ENCODE data around the gene TMEM129.
A peak's percentile ranks its signal among the peaks of the same experiment; 100 is the strongest.
"Not testable (repeated sequence)": the region's sequence is repeated elsewhere in the genome, so short reads cannot be mapped to it uniquely, and the experiment has no call there.

The TMEM129 gene

DNA sequence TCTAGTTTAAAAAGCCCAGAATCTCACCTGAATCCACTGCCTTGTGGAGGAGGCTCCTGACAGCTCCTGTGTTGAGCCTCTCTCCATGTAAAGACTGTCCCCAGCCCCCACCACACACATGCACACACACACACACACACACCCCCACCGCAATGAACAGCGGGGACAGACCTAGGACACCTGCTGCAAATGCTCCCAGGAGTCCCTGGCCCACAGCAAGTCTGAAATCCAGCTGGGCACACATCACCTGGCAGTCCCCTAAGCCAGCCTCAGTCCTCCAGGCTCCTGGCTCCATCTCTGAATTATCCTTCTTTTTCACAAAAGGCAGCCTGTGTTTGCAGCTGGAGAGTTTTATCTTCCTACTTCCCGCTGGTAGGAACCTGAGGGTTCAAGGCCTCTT, 30.4 kb downstream of the TMEM129 start:
- no peak for DNase-seq

DNA sequence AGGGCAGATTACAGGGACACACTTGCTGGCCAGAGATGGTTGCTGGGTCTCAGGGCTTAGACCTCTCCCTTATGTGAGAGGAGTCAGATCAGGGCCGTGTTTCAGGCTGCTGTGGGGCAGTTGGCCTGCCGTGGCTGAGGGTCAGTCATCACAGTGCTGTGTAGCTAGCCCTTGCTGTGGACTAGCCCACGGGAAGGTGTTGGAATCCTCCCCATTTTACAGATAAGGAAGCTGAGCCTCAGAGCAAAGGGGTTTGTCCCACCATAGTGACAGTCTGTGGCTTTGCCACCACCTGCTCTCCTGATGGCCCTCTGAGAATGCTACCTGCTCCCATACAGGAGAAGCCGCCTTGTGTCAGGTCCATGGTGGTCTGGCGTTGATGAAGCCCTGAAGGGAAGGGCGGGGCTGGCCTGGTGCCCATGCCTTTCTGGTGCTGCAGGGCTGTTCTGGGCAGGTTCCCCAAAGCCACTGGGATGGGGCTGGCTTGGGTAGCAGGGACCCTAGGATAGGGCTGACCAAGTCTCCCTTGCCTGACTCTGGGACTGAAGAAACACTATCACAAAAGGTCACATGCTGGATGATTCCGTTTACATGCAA, 34.6 kb downstream of the TMEM129 start:
- no peak for DNase-seq

DNA sequence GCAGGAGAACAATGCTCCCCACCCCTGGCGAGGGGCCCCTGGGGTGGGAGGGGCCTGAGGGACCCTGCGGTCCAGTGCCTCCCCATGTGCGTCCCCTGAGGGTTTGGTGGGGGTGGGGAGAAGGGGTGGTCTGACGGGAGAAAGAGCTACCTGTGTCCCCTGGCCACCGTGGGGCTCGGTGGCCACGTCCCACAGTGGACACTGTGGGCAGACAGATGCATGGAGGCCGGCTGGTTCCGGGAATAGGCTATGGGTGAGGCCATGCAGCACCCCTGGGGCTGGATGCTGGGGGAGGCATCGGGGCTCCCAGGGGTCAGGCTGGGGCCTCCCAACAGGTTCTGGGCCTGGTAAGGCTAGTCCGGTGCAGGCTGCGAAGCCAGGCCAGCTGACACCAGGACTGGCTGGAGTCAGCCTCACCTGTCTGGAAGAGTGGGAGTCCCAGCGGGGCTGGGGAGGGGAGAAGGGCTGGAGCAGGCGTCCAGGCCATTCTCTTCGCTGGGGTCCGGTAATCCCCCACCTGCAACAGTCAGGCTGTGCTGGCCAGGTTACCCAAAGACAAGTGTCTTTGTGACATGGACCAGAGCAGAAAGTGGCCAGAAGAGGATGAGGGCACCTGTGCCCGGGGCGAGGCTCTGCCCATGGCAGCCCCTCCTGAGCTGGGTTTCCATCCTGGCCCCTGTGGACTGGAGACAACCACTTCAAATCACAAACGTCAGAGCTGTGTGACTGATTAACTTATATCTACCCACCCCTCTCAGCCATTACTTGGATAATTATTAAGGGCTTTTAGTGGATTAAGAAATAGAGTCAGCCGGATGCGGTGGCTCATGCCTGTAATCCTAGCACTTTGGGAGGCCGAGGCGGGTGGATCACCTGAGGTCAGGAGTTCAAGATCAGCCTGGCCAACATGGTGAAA, 35.6 kb downstream of the TMEM129 start:
- DNase-seq = no peak

DNA sequence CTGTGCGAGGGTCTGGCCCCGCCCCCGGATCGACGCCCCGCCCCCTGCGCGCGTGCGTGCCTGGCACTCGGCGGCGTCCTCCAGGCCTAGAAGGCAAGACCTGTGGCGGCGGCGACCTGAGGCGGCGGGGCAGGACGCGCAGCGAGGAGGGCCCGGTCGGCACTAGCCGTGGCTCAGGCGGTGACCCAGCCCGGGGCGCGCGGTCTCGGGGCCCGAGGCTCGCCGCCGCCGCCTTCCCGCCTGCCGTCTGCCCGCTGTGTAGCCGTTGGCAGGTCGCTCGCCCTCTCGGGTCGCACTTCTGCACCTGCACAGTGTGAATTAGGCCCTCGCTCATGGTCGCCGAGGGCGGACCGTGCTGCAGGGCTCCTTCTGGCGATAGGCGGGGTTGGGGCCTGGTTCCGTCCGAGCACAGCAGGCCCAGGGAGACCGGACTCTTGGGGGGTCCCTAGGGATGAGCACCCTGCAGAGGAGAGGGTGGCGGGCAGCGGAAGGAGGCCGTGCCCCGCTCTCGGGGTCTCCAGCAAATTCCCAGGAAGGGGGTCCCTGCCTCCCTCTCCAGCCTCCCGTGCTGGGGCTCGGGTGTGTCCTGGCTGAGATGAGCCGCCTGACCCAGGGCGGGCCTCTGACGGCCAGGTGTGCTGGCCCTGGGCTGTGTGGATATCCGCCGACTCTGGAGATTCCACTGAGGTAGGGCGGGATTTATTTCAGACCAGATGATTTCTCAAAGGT, 36.5 kb downstream of the TMEM129 start:
- DNase-seq = no peak

DNA sequence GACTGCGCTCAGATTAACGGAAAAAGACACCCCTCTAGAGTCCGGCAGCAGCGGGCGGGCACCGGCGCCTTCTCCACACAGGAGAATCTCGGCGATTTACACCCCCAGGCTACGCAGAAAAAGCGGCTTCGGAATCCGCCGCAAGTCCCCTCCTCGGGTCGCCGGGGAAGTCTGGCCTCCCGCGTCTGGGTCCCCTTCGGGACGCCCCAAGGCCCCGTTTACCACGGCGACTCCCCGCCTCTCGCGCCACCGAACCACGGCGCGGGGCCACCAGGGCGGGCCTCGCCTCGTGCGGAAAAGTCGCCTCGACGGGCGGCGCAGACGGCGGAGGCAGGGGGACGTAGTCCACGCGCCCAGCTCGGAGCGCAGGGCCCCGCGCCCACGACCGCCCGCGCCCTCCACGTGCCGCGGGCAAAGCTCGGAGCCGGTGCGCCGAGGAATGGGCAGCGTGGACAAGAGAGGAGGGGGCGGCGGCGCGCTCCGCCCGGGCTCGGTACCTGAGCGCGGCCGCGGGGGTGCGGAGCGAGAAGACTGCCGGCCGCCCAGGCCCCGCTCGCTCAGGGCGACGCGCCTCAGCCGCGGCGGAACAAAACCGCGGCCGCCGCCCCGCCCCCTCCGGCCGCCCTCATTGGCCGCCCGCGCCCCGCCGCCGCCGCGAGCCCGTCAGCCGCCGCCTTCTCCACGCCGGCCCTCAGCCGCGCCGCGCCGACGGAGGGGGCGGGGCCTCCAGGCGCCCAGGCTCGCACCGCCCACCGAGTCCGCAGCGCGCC, 37.2 kb downstream of the TMEM129 start, which contains the start of gene FAM53A:
Gene FAM53A (minus strand): TSS at position 578 of the 770 bp plus-strand sequence. CDS start 15,572 bp downstream, outside the sequence.
- peak; percentile 82 for DNase-seq

DNA sequence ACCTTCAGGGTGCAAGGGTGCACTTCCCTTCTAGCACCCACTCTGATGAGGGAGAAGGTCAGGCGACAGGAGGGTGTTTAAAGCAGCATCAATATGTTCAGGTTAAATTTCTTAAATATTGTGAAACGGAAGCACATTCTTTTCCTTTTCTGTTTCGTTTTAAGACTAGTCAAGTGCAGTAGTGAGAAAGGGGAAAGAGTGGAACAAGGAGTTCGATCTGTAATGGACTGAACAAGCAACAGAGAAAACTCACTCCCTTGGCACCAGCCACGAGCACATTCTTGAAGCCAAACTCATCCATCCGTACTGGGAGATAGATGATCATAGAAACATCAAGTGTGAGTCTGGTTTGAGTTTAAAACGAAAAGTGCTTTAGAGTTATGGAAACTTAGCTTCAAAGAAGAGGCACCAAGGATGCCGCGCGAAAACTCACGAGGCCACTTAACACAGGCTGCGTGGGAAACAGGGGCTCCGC, 37.8 kb downstream of the TMEM129 start:
- DNase-seq = peak; percentile 4

DNA sequence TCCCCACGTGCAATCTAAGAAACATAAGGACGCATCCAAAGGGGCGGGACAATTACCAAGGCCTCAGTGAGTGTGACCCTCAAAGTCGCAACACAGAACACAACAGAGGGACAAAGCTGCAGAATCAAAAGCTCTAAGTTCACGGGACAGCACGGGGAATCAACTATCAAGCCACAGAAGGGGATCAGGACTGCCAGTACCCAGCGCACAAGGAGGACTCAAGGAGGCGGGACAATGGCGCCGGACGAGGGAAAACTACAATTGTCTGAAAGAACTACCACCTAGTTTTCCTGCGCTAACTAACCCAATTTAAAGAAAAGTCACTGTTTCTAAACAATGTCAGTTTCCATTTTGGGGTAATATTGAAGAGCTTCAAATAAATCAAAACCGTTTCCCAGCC, 38.3 kb downstream of the TMEM129 start:
- DNase-seq = no peak

DNA sequence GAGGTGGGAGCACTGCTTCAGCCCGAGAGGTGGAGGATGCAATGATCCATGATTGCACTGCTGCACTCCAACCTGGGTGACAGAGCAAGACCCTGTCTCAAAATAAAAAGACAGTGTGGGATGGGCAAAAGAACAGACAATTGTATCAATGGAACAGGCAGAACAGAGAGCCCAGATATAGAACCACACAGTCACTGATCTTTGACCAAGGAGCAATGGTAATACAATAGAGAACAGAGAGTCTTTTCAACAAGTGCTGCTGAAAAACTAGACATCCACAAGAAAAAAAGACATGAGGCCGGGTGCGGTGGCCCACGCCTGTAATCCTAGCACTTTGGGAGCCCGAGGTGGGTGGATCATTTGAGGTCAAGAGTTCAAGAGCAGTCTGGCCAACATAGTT, 42.9 kb downstream of the TMEM129 start:
- no peak for DNase-seq

DNA sequence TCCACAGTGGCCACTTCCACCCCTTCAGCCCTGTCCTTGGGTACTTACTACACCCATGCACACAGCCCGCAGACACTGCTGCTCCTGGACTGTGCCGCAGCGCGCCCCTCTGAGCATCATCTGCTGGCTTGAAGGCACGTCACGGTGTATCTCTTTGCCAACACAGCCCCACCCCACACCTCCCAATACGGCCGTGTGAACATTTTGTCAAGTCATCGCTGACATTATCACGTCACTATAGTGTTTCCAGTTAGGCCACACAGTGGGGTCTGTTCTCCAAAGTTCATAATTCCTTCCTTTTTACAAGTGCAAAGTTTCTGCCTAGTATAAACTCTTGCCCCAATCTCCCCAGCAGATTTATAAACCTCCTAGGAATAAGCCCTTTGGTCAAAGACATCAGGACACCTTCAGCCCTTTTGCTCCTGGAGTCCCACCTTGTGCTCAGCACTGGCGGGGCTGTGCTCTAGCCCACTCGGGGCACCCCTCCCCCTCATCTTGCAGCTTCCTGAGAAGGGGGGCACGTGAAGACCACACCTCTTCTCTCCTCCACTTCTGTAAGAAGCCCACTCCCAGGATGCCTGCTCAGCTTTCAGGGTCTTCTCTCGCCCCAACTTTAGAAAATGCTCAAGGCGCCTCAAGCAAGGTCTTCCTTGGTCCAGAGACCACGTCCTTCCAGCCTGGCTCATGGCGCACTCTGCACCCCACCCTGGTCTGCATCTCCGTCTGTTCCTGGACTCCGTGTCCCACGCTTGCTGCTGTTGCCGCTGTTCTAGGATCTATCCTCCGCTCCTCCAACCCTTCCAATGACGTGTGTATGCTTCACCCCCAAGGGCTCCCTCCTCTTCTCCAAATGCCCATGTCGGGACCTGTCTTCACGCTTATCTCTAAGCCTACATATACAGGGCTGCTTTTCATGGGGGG, 44.3 kb downstream of the TMEM129 start:
- DNase-seq = no peak

DNA sequence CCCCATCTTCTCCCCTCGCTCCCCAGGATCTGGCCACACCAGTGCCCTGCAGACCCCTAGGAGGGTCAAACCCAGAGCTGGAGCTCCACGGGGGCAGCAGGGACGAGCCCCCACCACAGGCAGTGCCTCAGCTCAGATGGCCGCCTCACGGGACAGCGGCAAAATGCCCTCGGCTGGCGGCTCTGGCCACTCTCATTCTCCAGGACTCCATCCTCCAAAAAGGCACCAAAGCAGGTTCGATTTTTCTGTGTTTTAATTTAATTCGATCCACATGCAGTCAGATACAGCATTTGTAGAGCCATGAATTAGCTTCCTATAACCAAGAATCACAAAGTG, 45.4 kb downstream of the TMEM129 start:
- no peak for DNase-seq

DNA sequence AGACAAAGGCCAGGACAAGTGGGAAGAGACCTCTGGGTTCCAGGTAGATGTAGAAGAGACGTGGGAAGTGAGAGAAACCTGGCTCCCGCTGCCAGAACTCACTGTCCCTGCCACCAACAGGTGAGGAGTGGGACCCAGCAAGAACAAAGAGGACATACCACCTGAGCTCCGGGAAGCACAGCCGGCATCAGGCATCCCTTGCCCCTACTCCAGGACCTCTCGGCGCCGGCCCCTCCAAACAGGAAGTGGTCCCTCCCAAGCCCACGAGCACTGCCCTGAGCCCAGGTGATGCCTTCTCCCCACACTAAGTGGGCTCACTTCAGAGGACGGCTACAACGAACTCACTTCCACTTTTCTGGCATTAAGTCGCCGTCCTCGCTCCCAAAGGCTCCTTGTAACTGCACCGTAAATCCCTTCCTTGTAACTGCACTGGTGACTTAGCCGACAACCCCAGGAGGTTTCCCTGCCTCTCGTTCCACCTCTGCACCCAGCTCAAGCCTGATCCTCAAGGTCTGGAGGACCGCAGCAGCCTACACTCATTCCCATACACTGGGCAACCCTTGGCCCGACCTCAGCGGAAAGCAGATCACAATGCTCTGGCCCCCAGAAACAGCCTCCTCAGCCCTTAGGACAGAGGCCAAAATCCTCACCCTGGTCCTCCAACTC, 45.9 kb downstream of the TMEM129 start:
- DNase-seq = no peak

DNA sequence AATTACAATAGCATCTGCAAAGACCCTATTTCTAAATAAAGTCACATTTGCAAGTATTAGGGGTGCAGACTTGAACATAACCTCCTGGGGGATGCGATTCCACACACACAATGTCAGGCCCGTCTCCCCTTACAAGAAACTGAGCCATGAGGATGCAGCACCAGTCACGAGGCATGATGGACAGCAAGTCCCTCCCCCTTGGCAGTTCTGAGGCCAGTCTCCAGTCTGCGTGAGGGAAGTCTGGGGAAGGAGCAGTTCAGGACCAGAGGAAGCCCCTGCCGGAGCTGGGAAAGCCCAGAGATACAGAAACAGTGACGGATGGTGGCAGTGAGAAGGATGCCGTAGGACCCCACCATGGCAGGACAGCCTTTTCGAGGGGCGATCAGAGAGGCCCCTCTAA, 46.4 kb downstream of the TMEM129 start:
- no peak for DNase-seq

DNA sequence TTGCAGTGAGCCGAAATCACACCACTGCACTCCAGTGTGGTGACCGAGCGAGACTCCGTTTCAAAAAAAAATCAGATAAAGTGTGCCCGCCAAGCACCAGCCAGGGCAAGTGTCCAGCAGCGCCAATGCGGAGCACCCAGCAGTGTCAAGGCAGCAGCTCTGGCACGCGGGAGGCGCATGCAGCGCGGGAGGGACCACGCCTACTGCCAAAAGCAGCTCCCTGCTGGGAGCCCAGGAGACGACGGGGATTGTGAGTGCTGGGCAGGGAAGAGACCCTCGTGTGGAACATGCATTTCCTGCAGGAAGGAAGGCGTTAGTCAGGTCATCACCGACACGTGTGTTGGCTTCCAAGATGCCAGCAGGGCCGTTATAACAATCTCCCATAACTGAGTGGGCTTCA, 47.5 kb downstream of the TMEM129 start:
- no peak for DNase-seq

DNA sequence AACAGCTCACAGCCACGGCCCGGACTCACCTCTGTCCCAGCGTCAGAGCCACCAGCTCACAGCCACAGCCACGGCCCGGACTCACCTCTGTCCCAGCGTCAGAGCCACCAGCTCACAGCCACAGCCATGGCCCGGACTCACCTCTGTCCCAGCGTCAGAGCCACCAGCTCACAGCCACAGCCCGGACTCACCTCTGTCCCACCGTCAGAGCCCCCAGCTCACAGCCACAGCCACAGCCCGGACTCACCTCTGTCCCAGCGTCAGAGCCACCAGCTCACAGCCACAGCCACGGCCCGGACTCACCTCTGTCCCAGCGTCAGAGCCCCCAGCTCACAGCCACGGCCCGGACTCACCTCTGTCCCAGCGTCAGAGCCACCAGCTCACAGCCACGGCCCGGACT, 50.1 kb downstream of the TMEM129 start:
- DNase-seq = not testable (repeated sequence)

DNA sequence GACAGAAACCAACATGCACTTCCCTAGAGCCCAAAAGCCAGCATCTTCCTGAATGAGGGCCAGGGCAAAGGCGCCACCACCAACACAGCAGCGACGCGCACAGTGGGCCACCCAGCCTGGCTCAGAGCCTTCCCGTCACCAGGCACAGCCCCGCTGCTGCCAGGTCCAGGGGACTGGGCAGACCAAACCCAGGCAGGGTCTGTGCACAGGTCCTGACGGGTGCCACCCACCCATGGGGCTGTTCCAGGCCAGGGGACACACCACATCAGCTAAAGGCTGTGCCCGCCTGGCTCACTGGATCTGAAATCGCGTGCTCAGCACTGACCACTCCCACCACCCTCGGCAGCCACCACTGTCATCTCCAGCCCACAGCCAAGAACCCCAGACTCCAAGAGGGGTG, 50.8 kb downstream of the TMEM129 start:
- no peak for DNase-seq

DNA sequence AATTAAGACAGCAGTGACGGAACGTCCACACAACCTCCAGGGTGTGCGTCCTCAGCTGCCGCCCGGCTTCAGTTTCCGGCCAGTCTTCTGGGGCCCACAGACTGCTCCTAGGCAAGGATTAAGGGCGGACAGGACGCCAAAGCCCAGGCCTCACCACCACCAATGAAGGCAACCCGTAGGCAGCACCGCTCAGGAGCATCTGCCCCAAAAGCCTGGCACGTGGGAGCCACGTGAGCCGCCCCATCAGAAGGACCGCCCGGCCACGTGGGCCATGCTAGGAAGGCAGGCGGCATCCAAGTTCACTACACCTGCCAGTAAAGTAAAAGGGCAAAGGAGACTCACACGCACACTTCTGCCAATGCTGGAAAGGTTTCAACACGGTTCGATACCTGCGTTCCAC, 51.3 kb downstream of the TMEM129 start:
- no peak for DNase-seq

DNA sequence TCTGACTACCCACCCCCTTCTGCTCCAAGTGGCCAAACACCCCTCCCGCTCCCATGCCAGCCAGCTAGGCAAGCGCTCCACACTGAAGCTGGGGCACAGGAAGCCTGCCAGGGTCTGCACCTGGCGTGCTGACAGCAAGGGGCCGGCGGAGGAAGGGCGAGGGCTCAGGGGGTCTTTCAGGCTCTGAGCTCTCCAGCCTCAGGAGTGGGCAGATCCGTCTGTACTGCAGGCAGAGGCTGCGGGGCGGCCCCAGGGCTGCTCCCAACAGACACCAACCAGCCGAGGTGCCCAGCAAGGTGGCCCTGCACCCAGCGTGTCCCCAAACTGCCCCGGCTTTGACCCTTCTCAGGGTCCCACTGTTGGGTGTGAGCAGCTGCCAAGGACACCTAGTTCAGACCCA, 51.9 kb downstream of the TMEM129 start:
- DNase-seq = no peak

DNA sequence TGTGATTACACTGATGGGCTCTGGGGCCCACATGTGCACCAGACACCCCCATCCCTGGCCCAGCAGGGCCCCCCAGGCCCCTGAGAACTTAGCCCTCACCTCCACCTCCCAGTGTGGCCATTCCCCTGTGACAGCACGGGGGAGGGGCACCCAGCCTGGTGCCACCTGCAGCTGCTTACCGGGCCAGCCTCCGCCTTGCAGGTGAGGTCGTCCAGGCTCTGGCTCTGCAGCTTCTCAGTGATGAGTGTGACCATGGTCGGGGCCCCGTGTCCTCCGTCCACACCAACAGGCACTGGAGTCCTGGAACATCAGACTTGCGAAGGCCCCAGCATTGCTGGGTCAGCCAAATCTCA, 52.7 kb downstream of the TMEM129 start:
- DNase-seq = no peak

DNA sequence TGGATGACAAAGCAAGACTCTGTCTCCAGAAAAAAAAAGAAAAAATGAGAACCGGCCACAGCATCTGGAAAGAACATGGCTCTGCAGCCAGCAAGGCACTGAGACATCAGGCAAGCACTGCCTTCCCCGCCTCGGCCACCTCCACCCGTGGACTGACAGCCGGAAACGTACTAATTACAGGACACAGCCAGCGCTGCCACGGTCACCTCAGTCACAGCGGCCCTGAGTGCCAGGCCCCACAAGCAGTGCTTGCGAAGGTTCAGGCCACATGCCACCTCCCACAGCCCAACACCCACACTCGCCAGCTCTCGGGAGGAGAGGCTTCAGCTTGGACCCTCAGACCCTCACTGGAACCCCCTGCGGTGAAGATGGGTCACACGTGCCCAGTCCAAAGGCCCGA, 53.9 kb downstream of the TMEM129 start:
- no peak for DNase-seq

DNA sequence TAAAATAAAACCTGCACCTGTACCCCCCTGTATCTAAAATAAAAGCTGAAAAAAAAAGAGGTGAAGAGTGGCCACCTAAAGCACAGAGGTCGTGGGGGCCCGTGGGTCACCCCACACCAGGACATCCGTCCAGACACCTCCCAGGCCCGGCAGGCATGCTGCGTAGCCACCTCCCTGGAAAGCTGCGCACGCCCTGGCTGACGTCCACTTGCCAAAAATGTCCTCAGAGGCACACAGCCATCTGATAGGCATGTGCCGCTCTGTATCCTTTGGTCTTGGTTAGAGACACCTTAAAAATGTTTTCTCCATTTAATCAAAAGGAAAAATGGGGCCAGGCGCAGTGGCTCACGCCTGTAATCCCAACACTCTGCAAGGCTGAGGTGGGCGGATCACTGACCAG, 54.7 kb downstream of the TMEM129 start:
- DNase-seq = no peak

Data from NCI-H345 (cell line).